HCT116 (cell line): ENCODE data around the gene EYA4. TPM values are rescaled to one million over a fixed set of nuclear protein-coding genes. Genes with fewer than 3 reads are reported as not detected.

Experiments used
- ATAC-seq: fragments of 200-7000 bp; cut with Tn5 transposase; 2 replicates; pipeline ENCODE4 v1.9.1; 2020; ENCODE audit warnings: mild to moderate bottlenecking, moderate library complexity
- BruUV-seq: library from RNA; stranded (reverse); fragments of 400-500 nt; replicated peaks from 2 replicates; lab custom pipeline; 2021; lab: Mats Ljungman, UMichigan
- CTCF ChIA-PET: fragments of 300-600 bp; sonication (Branson Sonifier 250); formaldehyde crosslinking; loops from one replicate; lab custom pipeline; 2021; ENCODE audit warnings: antibody characterized with exemption; lab: Charles Lee
- POLR2A ChIA-PET: fragments of 300-600, 350-600 bp; sonication (Branson Sonifier 250); formaldehyde crosslinking; loops from one replicate; lab custom pipeline; 2021; ENCODE audit warnings: antibody characterized with exemption; lab: Charles Lee
- RAD21 ChIA-PET, 2 experiments: fragments of 300-600 bp; sonication (Branson Sonifier 250); formaldehyde crosslinking; loops; one replicate each; lab custom pipeline; 2023; ENCODE audit warnings: low total read pairs in 2 of 2; ENCODE audit not compliant: uncharacterized antibody in 2 of 2, unreplicated experiment in 2 of 2, low non-redundant PET in 1 of 2; lab: Charles Lee
- DNase-seq: peaks from one replicate; pipeline ENCODE4 v3.0.0-alpha.2; 2010; ENCODE audit warnings: low read depth, low spot score
- H2AFZ ChIP-seq: fragments of 200-600 bp; shearing (Covaris generic), sonication (generic); 2 replicates; pipeline ENCODE4 v1.6.1; 2017; ENCODE audit warnings: low read depth, mixed run types, mixed read lengths, antibody characterized with exemption, low read length; ENCODE audit not compliant: poor library complexity, severe bottlenecking
- H3K27ac ChIP-seq: 2 replicates; pipeline ENCODE4 v1.5.1; 2012; ENCODE audit warnings: low read depth, low read length
- H3K27me3 ChIP-seq: fragments of 200-600 bp; sonication (generic); 2 replicates; pipeline ENCODE4 v1.6.1; 2016; ENCODE audit warnings: mixed run types, low read length, mixed read lengths; ENCODE audit not compliant: insufficient read depth
- H3K36me3 ChIP-seq, 2 experiments: fragments of 200-500 bp in 1 of 2; fragments of 200-600 bp in 1 of 2; sonication (Bioruptor generic) in 1 of 2; sonication (generic) in 1 of 2; 2 replicates each; pipeline versions ENCODE4 v1.5.1 to v1.6.1; 2014 to 2016; ENCODE audit warnings: low read length in 2 of 2, inconsistent platforms in 1 of 2, mixed read lengths in 1 of 2, mixed run types in 1 of 2; ENCODE audit not compliant: insufficient read depth in 2 of 2, control insufficient read depth in 1 of 2
- H3K4me1 ChIP-seq, 2 experiments: fragments of 200-600 bp in 1 of 2; sonication (generic) in 1 of 2; 2 replicates each; pipeline versions ENCODE4 v1.5.1 to v1.6.1; 2012 to 2017; ENCODE audit warnings: low read length in 2 of 2, inconsistent platforms in 1 of 2, mild to moderate bottlenecking in 1 of 2, mixed read lengths in 1 of 2, mixed run types in 1 of 2, moderate library complexity in 1 of 2; ENCODE audit not compliant: insufficient read depth in 2 of 2, control insufficient read depth in 1 of 2
- H3K4me2 ChIP-seq: fragments of 200-600 bp; sonication (generic); 2 replicates; pipeline ENCODE4 v1.6.1; 2017; ENCODE audit warnings: mixed run types, low read length, mixed read lengths
- H3K4me3 ChIP-seq, 2 experiments: fragments of 200-600 bp in 1 of 2; sonication (generic) in 1 of 2; replicated peaks in 1 of 2; 2 replicates each; pipeline ENCODE4 v1.5.1; 2011 to 2016; ENCODE audit warnings: low read length in 2 of 2, control low read depth in 1 of 2, low read depth in 1 of 2, mild to moderate bottlenecking in 1 of 2, mixed read lengths in 1 of 2, mixed run types in 1 of 2
- H3K79me2 ChIP-seq: fragments of 200-600 bp; sonication (generic); 2 replicates; pipeline ENCODE4 v1.6.1; 2017; ENCODE audit warnings: mild to moderate bottlenecking, mixed run types, low read length, moderate library complexity, mixed read lengths; ENCODE audit not compliant: insufficient read depth
- H3K9ac ChIP-seq: fragments of 200-600 bp; sonication (generic); 2 replicates; pipeline ENCODE4 v1.6.1; 2016; ENCODE audit warnings: low read length, mixed read lengths
- H3K9me2 ChIP-seq: fragments of 200-600 bp; sonication (generic), shearing (Covaris generic); 2 replicates; pipeline ENCODE4 v1.6.1; 2017; ENCODE audit warnings: mixed run types, mild to moderate bottlenecking, moderate library complexity; ENCODE audit not compliant: insufficient read depth
- H3K9me3 ChIP-seq, 2 experiments: fragments of 200-500 bp in 1 of 2; fragments of 200-600 bp in 1 of 2; sonication (Bioruptor generic) in 1 of 2; sonication (generic) in 1 of 2; 2 replicates each; pipeline ENCODE4 v1.6.1; 2014 to 2017; ENCODE audit warnings: low read length in 2 of 2, mixed read lengths in 2 of 2, inconsistent platforms in 1 of 2, low read depth in 1 of 2, mild to moderate bottlenecking in 1 of 2, mixed run types in 1 of 2, moderate library complexity in 1 of 2; ENCODE audit not compliant: control insufficient read depth in 1 of 2, insufficient read depth in 1 of 2
- H4K20me1 ChIP-seq: fragments of 200-600 bp; sonication (generic), shearing (Covaris generic); 2 replicates; pipeline ENCODE4 v1.6.1; 2017; ENCODE audit warnings: mixed run types, mild to moderate bottlenecking, moderate library complexity; ENCODE audit not compliant: insufficient read depth
- CBX3 ChIP-seq: IDR thresholded peaks from 2 replicates; pipeline ENCODE4 v1.6.1; 2012; ENCODE audit warnings: low read depth
- EZH2phosphoT487 ChIP-seq: fragments of 200-600 bp; IDR thresholded peaks from 2 replicates; pipeline ENCODE4 v1.6.1; 2018; ENCODE audit warnings: antibody characterized with exemption, borderline replicate concordance
- RAD21 ChIP-seq: IDR thresholded peaks from 2 replicates; pipeline ENCODE4 v1.6.1; 2012; ENCODE audit warnings: low read depth, mild to moderate bottlenecking
- intact Hi-C: fragments of 100-400 bp; cut with micrococcal nuclease; formaldehyde crosslinking; loops from 2 replicates; pipeline ENCODE4 v1.10.0; 2022
- total RNA-seq: library from RNA; stranded (reverse); gene quantifications from one replicate; pipeline ENCODE4 v1.2.1, GENCODE V29; 2021; ENCODE audit not compliant: unreplicated experiment

EYA4 gene
- total RNA-seq, 1 experiment from 2014 or later, result not detected

GRCh38 chr6:133467231-133467981, 226.2 kb downstream of the EYA4 start:
- TF ChIP-seq RAD21, result no peak
- TF ChIP-seq, all 23 proteins: peak for 0
- no peaks in the 10 kb centered on the region for H4K20me1 ChIP-seq
- CTCF ChIA-PET, result no interaction called here
- POLR2A ChIA-PET, result no interaction called here
- H3K9me3 ChIP-seq, result no peaks in the 10 kb centered on the region
- no peak overlapping the region for H3K4me3 ChIP-seq
- no peaks in the 10 kb centered on the region for H3K9me2 ChIP-seq
- RAD21 ChIA-PET, result no interaction called here
- H3K79me2 ChIP-seq, result no peaks in the 10 kb centered on the region
- no peaks in the 10 kb centered on the region for H3K36me3 ChIP-seq
- no peaks in the 10 kb centered on the region for H3K4me1 ChIP-seq
- H3K27ac ChIP-seq, result no peak overlapping the region
- H3K27me3 ChIP-seq, result 0 out of 2 replicates have a peak, but pooled peaks cover 5% of the 10 kb centered on the region
- no TSS peak for BruUV-seq
- intact Hi-C loops, result no loop called here
- no peak overlapping the region for H3K9ac ChIP-seq
- no peak overlapping the region for H3K4me2 ChIP-seq
- DNase-seq, result no peak
- no peak for ATAC-seq
- no peak overlapping the region for H2AFZ ChIP-seq

- intact Hi-C loops, result no loop called here
- BruUV-seq, result no TSS peak
Observed at GRCh38 chr6:133467982-133468380, 226.8 kb downstream of the EYA4 start.

More at GRCh38 chr6:133467982-133468380, 226.8 kb downstream of the EYA4 start:
- Histone ChIP-seq H3K9me2 (no peaks in the 10 kb centered on the region), H3K79me2 (no peaks in the 10 kb centered on the region), H3K27me3 (0 out of 2 replicates have a peak, but pooled peaks cover 5% of the 10 kb centered on the region), H3K4me1 (no peaks in the 10 kb centered on the region), H3K9ac (no peak overlapping the region), H3K4me3 (no peak overlapping the region), H3K27ac (no peak overlapping the region)
- DNase-seq, result no peak
- POLR2A ChIA-PET, result no interaction called here
- TF ChIP-seq CBX3, result no peak
- no peak for TF ChIP-seq EZH2phosphoT487
- TF ChIP-seq, all 23 proteins: peak for 0
- Histone ChIP-seq H2AFZ (no peak overlapping the region), H3K36me3 (no peaks in the 10 kb centered on the region), H3K4me2 (no peak overlapping the region), H4K20me1 (no peaks in the 10 kb centered on the region), H3K9me3 (no peaks in the 10 kb centered on the region)
- RAD21 ChIA-PET, result no interaction called here
- ATAC-seq, result no peak
- CTCF ChIA-PET, result no interaction called here
